Epithelial cell of proximal tubule (primary cell): ENCODE data around the gene ZSWIM8. TPM values are rescaled to one million over a fixed set of nuclear protein-coding genes. Genes with fewer than 3 reads are reported as not detected.

Experiments used
- DNase-seq: peaks from one replicate; pipeline ENCODE4 v3.0.0-alpha.2; 2011; ENCODE audit warnings: low read depth
- H3K4me3 ChIP-seq: 2 replicates; pipeline ENCODE4 v1.5.1; 2011; ENCODE audit warnings: low read depth, mild to moderate bottlenecking, low read length
- total RNA-seq: library from RNA; depleted of rRNA; stranded (reverse); fragments of >200 nt; gene quantifications from 2 replicates; pipeline ENCODE4 v1.2.3, GENCODE V29; 2015
- TF ChIP-seq, protein P1 (sequence below): conservative IDR thresholded peaks from 2 replicates; pipeline ENCODE4 v1.5.1; 2012; ENCODE audit warnings: low read depth, mild to moderate bottlenecking, low read length

The ZSWIM8 gene
- total RNA-seq, 1 donor from 2014 or later = 40.3 TPM

DNA sequence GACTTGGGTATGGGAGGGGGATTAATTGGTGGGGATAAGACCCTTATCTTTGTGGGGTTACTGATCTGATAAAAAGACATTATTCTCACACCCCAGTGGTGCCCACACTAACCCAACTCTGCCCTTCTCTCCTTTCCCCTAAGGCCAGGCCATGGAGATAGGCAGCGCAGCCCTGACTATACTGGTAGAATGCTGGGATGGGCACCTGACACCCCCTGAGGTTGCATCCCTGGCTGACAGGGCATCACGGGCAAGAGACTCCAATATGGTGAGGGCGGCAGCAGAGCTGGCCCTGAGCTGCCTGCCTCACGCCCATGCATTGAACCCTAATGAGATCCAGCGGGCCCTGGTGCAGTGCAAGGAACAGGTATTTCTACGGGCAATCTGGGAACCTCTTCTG is 12.7 kb downstream of the ZSWIM8 start:
- no peak overlapping the region for H3K4me3 ChIP-seq
- DNase-seq = no peak
- TF ChIP-seq, protein P1, sequence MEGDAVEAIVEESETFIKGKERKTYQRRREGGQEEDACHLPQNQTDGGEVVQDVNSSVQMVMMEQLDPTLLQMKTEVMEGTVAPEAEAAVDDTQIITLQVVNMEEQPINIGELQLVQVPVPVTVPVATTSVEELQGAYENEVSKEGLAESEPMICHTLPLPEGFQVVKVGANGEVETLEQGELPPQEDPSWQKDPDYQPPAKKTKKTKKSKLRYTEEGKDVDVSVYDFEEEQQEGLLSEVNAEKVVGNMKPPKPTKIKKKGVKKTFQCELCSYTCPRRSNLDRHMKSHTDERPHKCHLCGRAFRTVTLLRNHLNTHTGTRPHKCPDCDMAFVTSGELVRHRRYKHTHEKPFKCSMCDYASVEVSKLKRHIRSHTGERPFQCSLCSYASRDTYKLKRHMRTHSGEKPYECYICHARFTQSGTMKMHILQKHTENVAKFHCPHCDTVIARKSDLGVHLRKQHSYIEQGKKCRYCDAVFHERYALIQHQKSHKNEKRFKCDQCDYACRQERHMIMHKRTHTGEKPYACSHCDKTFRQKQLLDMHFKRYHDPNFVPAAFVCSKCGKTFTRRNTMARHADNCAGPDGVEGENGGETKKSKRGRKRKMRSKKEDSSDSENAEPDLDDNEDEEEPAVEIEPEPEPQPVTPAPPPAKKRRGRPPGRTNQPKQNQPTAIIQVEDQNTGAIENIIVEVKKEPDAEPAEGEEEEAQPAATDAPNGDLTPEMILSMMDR = no peak

DNA sequence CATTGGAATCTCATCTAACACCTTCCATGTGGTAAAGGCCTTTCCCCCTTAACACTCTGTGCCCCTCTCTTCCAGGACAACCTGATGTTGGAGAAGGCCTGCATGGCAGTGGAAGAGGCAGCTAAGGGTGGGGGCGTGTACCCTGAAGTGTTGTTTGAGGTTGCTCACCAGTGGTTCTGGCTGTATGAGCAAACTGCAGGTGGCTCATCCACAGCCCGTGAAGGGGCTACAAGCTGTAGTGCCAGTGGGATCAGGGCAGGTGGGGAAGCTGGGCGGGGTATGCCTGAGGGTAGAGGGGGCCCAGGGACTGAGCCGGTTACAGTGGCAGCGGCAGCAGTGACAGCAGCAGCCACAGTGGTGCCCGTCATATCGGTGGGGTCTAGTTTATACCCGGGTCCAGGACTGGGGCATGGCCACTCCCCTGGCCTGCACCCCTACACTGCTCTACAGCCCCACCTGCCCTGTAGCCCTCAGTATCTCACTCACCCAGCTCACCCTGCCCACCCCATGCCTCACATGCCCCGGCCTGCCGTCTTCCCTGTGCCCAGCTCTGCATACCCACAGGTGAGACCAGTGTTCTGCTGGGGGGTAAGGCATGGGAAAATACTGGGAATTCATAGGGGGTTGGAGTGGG is 13.6 kb downstream of the ZSWIM8 start:
- no peak for DNase-seq
- no peak overlapping the region for H3K4me3 ChIP-seq
- TF ChIP-seq, protein P1 = no peak

DNA sequence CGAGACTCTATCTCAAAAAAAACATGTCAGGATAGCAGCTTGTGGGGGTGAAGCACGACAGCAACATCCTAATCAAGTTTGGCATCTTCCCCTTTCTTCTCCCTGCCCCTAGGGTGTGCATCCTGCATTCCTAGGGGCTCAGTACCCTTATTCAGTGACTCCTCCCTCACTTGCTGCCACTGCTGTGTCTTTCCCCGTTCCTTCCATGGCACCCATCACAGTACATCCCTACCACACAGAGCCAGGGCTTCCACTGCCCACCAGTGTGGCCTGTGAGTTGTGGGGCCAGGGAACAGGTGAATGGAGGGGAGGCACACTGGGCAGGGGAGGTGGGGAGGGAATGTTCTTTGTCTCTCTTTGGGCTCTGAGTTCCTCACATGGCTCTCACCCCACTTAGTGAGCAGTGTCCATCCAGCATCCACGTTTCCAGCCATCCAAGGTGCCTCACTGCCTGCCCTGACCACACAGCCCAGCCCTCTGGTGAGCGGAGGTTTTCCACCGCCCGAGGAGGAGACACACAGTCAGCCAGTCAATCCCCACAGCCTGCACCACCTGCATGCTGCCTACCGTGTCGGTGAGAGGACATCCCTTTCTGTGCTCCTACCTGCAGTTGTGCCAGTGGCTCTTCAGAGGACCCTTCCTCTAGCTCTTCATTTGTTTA is 14.6 kb downstream of the ZSWIM8 start:
- H3K4me3 ChIP-seq = no peak overlapping the region
- TF ChIP-seq, protein P1 = no peak
- DNase-seq = no peak

DNA sequence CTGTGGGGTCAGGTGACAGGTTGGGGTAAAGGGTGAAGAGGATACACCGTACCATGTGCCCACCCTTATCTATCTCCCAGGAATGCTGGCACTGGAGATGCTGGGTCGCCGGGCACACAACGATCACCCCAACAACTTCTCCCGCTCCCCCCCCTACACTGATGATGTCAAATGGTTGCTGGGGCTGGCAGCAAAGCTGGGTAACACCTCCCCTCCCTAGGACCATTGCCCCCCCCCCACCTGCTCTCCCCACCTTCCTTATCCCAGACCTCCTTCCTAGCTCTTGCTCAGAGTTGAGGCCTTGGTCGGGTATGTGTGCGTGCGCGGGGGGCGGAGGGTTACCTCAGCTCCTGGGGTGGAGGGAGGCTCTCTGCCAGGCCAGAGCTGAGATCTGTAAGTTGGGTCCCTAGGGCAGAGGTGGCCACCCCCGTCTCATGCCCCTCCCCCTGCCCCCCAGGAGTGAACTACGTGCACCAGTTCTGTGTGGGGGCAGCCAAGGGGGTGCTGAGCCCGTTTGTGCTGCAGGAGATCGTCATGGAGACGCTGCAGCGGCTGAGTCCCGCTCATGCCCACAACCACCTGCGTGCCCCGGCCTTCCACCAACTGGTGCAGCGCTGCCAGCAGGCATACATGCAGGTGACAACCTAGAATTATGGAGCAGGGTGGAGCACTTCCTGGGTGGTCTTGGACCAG is 15.3 kb downstream of the ZSWIM8 start:
- TF ChIP-seq, protein P1 = no peak
- H3K4me3 ChIP-seq = no peak overlapping the region
- no peak for DNase-seq

DNA sequence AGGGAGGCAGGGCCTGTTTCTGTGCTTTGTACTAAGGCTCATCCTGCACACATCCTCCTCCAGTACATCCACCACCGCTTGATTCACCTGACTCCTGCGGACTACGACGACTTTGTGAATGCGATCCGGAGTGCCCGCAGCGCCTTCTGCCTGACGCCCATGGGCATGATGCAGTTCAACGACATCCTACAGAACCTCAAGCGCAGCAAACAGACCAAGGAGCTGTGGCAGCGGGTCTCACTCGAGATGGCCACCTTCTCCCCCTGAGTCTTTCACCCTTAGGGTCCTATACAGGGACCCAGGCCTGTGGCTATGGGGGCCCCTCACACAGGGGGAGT is 15.8 kb downstream of the ZSWIM8 start:
- TF ChIP-seq, protein P1 = no peak
- no peak for DNase-seq
- H3K4me3 ChIP-seq = no peak overlapping the region

DNA sequence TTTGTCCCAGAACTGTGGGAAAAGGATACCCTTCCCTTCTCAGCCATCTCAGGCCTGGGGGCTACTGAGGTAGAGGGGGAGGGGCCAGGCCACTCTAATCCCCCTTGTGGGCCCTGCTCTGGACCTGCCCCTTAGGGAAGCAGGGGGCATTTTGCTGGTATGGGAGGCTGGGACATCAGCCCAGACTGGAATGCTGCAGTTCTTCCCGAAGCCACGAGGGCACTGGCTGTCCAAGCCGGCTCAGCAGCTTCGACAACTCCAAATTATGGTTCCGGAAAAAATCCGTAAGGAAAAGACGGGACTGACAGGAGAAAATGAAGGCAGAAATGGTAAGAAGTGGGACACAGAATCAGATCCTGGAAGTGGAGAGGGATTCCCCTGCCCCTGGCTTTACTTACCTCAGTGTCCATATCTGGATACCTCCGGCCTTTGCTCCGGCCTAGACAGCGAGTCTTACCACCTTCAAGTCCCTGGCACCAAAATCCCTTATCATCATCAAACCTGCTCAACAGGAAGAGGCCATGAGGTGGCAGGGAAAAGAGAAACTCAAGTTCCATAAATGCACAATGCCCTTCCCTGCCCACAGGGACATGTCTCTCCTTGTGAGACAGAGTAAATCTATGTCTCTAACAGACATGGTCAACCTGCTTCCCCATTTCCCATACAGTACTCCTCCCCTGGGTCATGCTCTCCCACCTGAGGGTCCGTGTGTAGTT is 17.0 kb downstream of the ZSWIM8 start:
- no peak for DNase-seq
- no peak overlapping the region for H3K4me3 ChIP-seq
- TF ChIP-seq, protein P1 = no peak
